HCT116 (cell line): ENCODE measurements around the gene ANKRD6. TPM values are rescaled to one million over a fixed set of nuclear protein-coding genes. Genes with fewer than 3 reads are reported as not detected.

Experiments used
- ATAC-seq: fragments of 200-7000 bp; cut with Tn5 transposase; 2 replicates; pipeline ENCODE4 v1.9.1; 2020; ENCODE audit warnings: mild to moderate bottlenecking, moderate library complexity
- BruUV-seq: library from RNA; stranded (reverse); fragments of 400-500 nt; replicated peaks from 2 replicates; lab custom pipeline; 2021; lab: Mats Ljungman, UMichigan
- CTCF ChIA-PET: fragments of 300-600 bp; sonication (Branson Sonifier 250); formaldehyde crosslinking; loops from one replicate; lab custom pipeline; 2021; ENCODE audit warnings: antibody characterized with exemption; lab: Charles Lee
- POLR2A ChIA-PET: fragments of 300-600, 350-600 bp; sonication (Branson Sonifier 250); formaldehyde crosslinking; loops from one replicate; lab custom pipeline; 2021; ENCODE audit warnings: antibody characterized with exemption; lab: Charles Lee
- RAD21 ChIA-PET, 2 experiments: fragments of 300-600 bp; sonication (Branson Sonifier 250); formaldehyde crosslinking; loops; one replicate each; lab custom pipeline; 2023; ENCODE audit warnings: low total read pairs in 2 of 2; ENCODE audit not compliant: uncharacterized antibody in 2 of 2, unreplicated experiment in 2 of 2, low non-redundant PET in 1 of 2; lab: Charles Lee
- DNase-seq: peaks from one replicate; pipeline ENCODE4 v3.0.0-alpha.2; 2010; ENCODE audit warnings: low read depth, low spot score
- H2AFZ ChIP-seq: fragments of 200-600 bp; shearing (Covaris generic), sonication (generic); 2 replicates; pipeline ENCODE4 v1.6.1; 2017; ENCODE audit warnings: low read depth, mixed run types, mixed read lengths, antibody characterized with exemption, low read length; ENCODE audit not compliant: poor library complexity, severe bottlenecking
- H3K27ac ChIP-seq: 2 replicates; pipeline ENCODE4 v1.5.1; 2012; ENCODE audit warnings: low read depth, low read length
- H3K27me3 ChIP-seq: fragments of 200-600 bp; sonication (generic); 2 replicates; pipeline ENCODE4 v1.6.1; 2016; ENCODE audit warnings: mixed run types, low read length, mixed read lengths; ENCODE audit not compliant: insufficient read depth
- H3K36me3 ChIP-seq, 2 experiments: fragments of 200-500 bp in 1 of 2; fragments of 200-600 bp in 1 of 2; sonication (Bioruptor generic) in 1 of 2; sonication (generic) in 1 of 2; 2 replicates each; pipeline versions ENCODE4 v1.5.1 to v1.6.1; 2014 to 2016; ENCODE audit warnings: low read length in 2 of 2, inconsistent platforms in 1 of 2, mixed read lengths in 1 of 2, mixed run types in 1 of 2; ENCODE audit not compliant: insufficient read depth in 2 of 2, control insufficient read depth in 1 of 2
- H3K4me1 ChIP-seq, 2 experiments: fragments of 200-600 bp in 1 of 2; sonication (generic) in 1 of 2; 2 replicates each; pipeline versions ENCODE4 v1.5.1 to v1.6.1; 2012 to 2017; ENCODE audit warnings: low read length in 2 of 2, inconsistent platforms in 1 of 2, mild to moderate bottlenecking in 1 of 2, mixed read lengths in 1 of 2, mixed run types in 1 of 2, moderate library complexity in 1 of 2; ENCODE audit not compliant: insufficient read depth in 2 of 2, control insufficient read depth in 1 of 2
- H3K4me2 ChIP-seq: fragments of 200-600 bp; sonication (generic); 2 replicates; pipeline ENCODE4 v1.6.1; 2017; ENCODE audit warnings: mixed run types, low read length, mixed read lengths
- H3K4me3 ChIP-seq, 2 experiments: fragments of 200-600 bp in 1 of 2; sonication (generic) in 1 of 2; replicated peaks in 1 of 2; 2 replicates each; pipeline ENCODE4 v1.5.1; 2011 to 2016; ENCODE audit warnings: low read length in 2 of 2, control low read depth in 1 of 2, low read depth in 1 of 2, mild to moderate bottlenecking in 1 of 2, mixed read lengths in 1 of 2, mixed run types in 1 of 2
- H3K79me2 ChIP-seq: fragments of 200-600 bp; sonication (generic); 2 replicates; pipeline ENCODE4 v1.6.1; 2017; ENCODE audit warnings: mild to moderate bottlenecking, mixed run types, low read length, moderate library complexity, mixed read lengths; ENCODE audit not compliant: insufficient read depth
- H3K9ac ChIP-seq: fragments of 200-600 bp; sonication (generic); 2 replicates; pipeline ENCODE4 v1.6.1; 2016; ENCODE audit warnings: low read length, mixed read lengths
- H3K9me2 ChIP-seq: fragments of 200-600 bp; sonication (generic), shearing (Covaris generic); 2 replicates; pipeline ENCODE4 v1.6.1; 2017; ENCODE audit warnings: mixed run types, mild to moderate bottlenecking, moderate library complexity; ENCODE audit not compliant: insufficient read depth
- H3K9me3 ChIP-seq, 2 experiments: fragments of 200-500 bp in 1 of 2; fragments of 200-600 bp in 1 of 2; sonication (Bioruptor generic) in 1 of 2; sonication (generic) in 1 of 2; 2 replicates each; pipeline ENCODE4 v1.6.1; 2014 to 2017; ENCODE audit warnings: low read length in 2 of 2, mixed read lengths in 2 of 2, inconsistent platforms in 1 of 2, low read depth in 1 of 2, mild to moderate bottlenecking in 1 of 2, mixed run types in 1 of 2, moderate library complexity in 1 of 2; ENCODE audit not compliant: control insufficient read depth in 1 of 2, insufficient read depth in 1 of 2
- H4K20me1 ChIP-seq: fragments of 200-600 bp; sonication (generic), shearing (Covaris generic); 2 replicates; pipeline ENCODE4 v1.6.1; 2017; ENCODE audit warnings: mixed run types, mild to moderate bottlenecking, moderate library complexity; ENCODE audit not compliant: insufficient read depth
- CTCF ChIP-seq, 3 experiments: fragments of 200-600 bp in 1 of 3; sonication (generic) in 1 of 3; IDR thresholded peaks in 2 of 3; conservative IDR thresholded peaks in 1 of 3; 2 replicates each; pipeline ENCODE4 v1.5.1; 2012 to 2017; ENCODE audit warnings: low read depth in 2 of 3, low read length in 2 of 3, antibody characterized with exemption in 1 of 3, borderline replicate concordance in 1 of 3, control low read depth in 1 of 3, mild to moderate bottlenecking in 1 of 3, mixed read lengths in 1 of 3, mixed run types in 1 of 3, moderate library complexity in 1 of 3; ENCODE audit not compliant: insufficient read depth in 1 of 3
- EGR1 ChIP-seq: IDR thresholded peaks from 2 replicates; pipeline ENCODE4 v1.6.1; 2012; ENCODE audit warnings: low read depth
- ELF1 ChIP-seq: IDR thresholded peaks from 2 replicates; pipeline ENCODE4 v1.6.1; 2012; ENCODE audit warnings: low read depth, borderline replicate concordance
- EZH2 ChIP-seq: fragments of 200-600 bp; sonication (generic); IDR thresholded peaks from 2 replicates; pipeline ENCODE4 v1.6.1; 2017; ENCODE audit warnings: antibody characterized with exemption, mixed run types
- EZH2phosphoT487 ChIP-seq: fragments of 200-600 bp; IDR thresholded peaks from 2 replicates; pipeline ENCODE4 v1.6.1; 2018; ENCODE audit warnings: antibody characterized with exemption, borderline replicate concordance
- JUND ChIP-seq: IDR thresholded peaks from 2 replicates; pipeline ENCODE4 v1.6.1; 2012
- MAX ChIP-seq: IDR thresholded peaks from 2 replicates; pipeline ENCODE4 v1.6.1; 2012
- POLR2A ChIP-seq: IDR thresholded peaks from 2 replicates; pipeline ENCODE4 v1.7.0; 2011; ENCODE audit warnings: borderline replicate concordance; ENCODE audit not compliant: insufficient read depth, insufficient read length; ENCODE audit errors: extremely low read depth
- RAD21 ChIP-seq: IDR thresholded peaks from 2 replicates; pipeline ENCODE4 v1.6.1; 2012; ENCODE audit warnings: low read depth, mild to moderate bottlenecking
- REST ChIP-seq: IDR thresholded peaks from 2 replicates; pipeline ENCODE4 v1.6.1; 2012; ENCODE audit warnings: low read depth
- SRF ChIP-seq: IDR thresholded peaks from 2 replicates; pipeline ENCODE4 v1.6.1; 2012; ENCODE audit warnings: low read depth
- YY1 ChIP-seq: IDR thresholded peaks from 2 replicates; pipeline ENCODE4 v1.6.1; 2011; ENCODE audit warnings: low read length, low read depth, moderate library complexity, mild to moderate bottlenecking; ENCODE audit not compliant: insufficient replicate concordance; ENCODE audit errors: extremely low read depth
- ZBTB33 ChIP-seq: IDR thresholded peaks from 2 replicates; pipeline ENCODE4 v1.6.1; 2011; ENCODE audit warnings: mild to moderate bottlenecking, low read length, moderate library complexity; ENCODE audit not compliant: insufficient replicate concordance; ENCODE audit errors: extremely low read depth
- ZFX ChIP-seq: fragments of 450-650 bp; IDR thresholded peaks from 2 replicates; pipeline ENCODE4 v1.6.1; 2017
- intact Hi-C: fragments of 100-400 bp; cut with micrococcal nuclease; formaldehyde crosslinking; loops from 2 replicates; pipeline ENCODE4 v1.10.0; 2022
- total RNA-seq: library from RNA; stranded (reverse); gene quantifications from one replicate; pipeline ENCODE4 v1.2.1, GENCODE V29; 2021; ENCODE audit not compliant: unreplicated experiment

ANKRD6 gene
- total RNA-seq, 1 experiment from 2014 or later = 9.9 TPM

- Histone ChIP-seq H4K20me1 (no peaks in the 10 kb centered on the region), H3K4me2 (no peak overlapping the region), H3K4me1 (peaks cover 0 to 9% of the 10 kb centered on the region in 2 experiments; a peak in 2 of 4 replicates), H3K79me2 (no peaks in the 10 kb centered on the region), H3K9me3 (no peaks in the 10 kb centered on the region), H3K27me3 (no peaks in the 10 kb centered on the region), H3K9ac (no peak overlapping the region), H3K9me2 (no peaks in the 10 kb centered on the region), H3K4me3 (no peak overlapping the region), H3K27ac (no peak overlapping the region), H2AFZ (no peak overlapping the region), H3K36me3 (no peaks in the 10 kb centered on the region)
- ChIA-PET POLR2A (no interaction called here), RAD21 (no interaction called here), CTCF (no interaction called here)
- intact Hi-C loops = no loop called here
- no peak for DNase-seq
- BruUV-seq = no TSS peak
- no peak for TF ChIP-seq CTCF (IDR thresholded peaks at IDR 0.05 in 2 of 3, conservative IDR thresholded peaks at IDR 0.05 in 1 of 3; ENCODE audit: borderline replicate concordance in 1 of 3, insufficient read depth in 1 of 3, low read depth in 2 of 3, low read length in 2 of 3)
- TF ChIP-seq REST = no peak
- no peak for ATAC-seq
Measured at GRCh38 chr6:89479897-89480296, 46.9 kb downstream of the ANKRD6 start.

- no peaks in the 10 kb centered on the region for H3K9me2 ChIP-seq
- H3K4me3 ChIP-seq = no peak overlapping the region
- H3K36me3 ChIP-seq = no peaks in the 10 kb centered on the region
- H3K9me3 ChIP-seq = no peaks in the 10 kb centered on the region
- CTCF ChIA-PET = no interaction called here
- no TSS peak for BruUV-seq
- POLR2A ChIA-PET = no interaction called here
- H3K27ac ChIP-seq = no peak overlapping the region
- H2AFZ ChIP-seq = no peak overlapping the region
- ATAC-seq (no peak; the same call in 1 of the 2 replicates), DNase-seq (no peak)
- H3K4me2 ChIP-seq = no peak overlapping the region
- H3K27me3 ChIP-seq = no peaks in the 10 kb centered on the region
- no peaks in the 10 kb centered on the region for H3K79me2 ChIP-seq
- H4K20me1 ChIP-seq = no peaks in the 10 kb centered on the region
- intact Hi-C loops = no loop called here
- no peak overlapping the region for H3K9ac ChIP-seq
- RAD21 ChIA-PET = no interaction called here
- H3K4me1 ChIP-seq = no peaks in the 10 kb centered on the region
- TF ChIP-seq JUND = no peak
- no peak for TF ChIP-seq EGR1
- no peak for TF ChIP-seq POLR2A
- no peak for TF ChIP-seq ELF1
- TF ChIP-seq EZH2 = no peak
- no peak for TF ChIP-seq ZBTB33
- TF ChIP-seq MAX = no peak
- TF ChIP-seq EZH2phosphoT487 = no peak
- TF ChIP-seq SRF = no peak
- TF ChIP-seq YY1 = no peak
- no peak for TF ChIP-seq ZFX
- no peak for TF ChIP-seq RAD21
Measured at GRCh38 chr6:89481695-89482094, 48.7 kb downstream of the ANKRD6 start.
